Measurements from ENCODE around the gene IL18. TPM values are rescaled to one million over a fixed set of nuclear protein-coding genes. Genes with fewer than 3 reads are reported as not detected.

The IL18 gene
- total RNA-seq, 2 donors from 2014 or later, result 11.1 to 17.0 TPM

- Histone ChIP-seq H3K4me3 (no peak overlapping the region), H3K27ac (peak overlapping the region in 1 of 2 donors; percentile 1), H3K27me3 (no peaks in the 10 kb centered on the region), H3K9me3 (no peaks in the 10 kb centered on the region), H3K36me3 (no peaks in the 10 kb centered on the region), H3K4me1 (peaks cover 0 to 5% of the 10 kb centered on the region in 2 donors)
- no peak for TF ChIP-seq CTCF (IDR thresholded peaks at IDR 0.05)
- no peak for DNase-seq (ENCODE audit: low spot score)
These were observed 2.9 kb downstream of the IL18 start for GRCh38 chr11:112161012-112161411.

- Histone ChIP-seq H3K27ac (no peak overlapping the region), H3K36me3 (no peaks in the 10 kb centered on the region), H3K9me3 (no peaks in the 10 kb centered on the region), H3K4me3 (no peak overlapping the region), H3K27me3 (no peaks in the 10 kb centered on the region), H3K4me1 (peaks cover 0 to 5% of the 10 kb centered on the region in 2 donors)
- no peak for DNase-seq (ENCODE audit: low spot score)
- TF ChIP-seq CTCF (IDR thresholded peaks at IDR 0.05), result no peak
These were observed 3.6 kb downstream of the IL18 start for GRCh38 chr11:112160091-112160848.

- H3K27ac ChIP-seq, result no peak overlapping the region
- H3K4me3 ChIP-seq, result no peak overlapping the region
- no peak for DNase-seq (ENCODE audit: low spot score)
- no peaks in the 10 kb centered on the region for H3K9me3 ChIP-seq
- no peaks in the 10 kb centered on the region for H3K27me3 ChIP-seq
- H3K4me1 ChIP-seq, result peaks cover 0 to 5% of the 10 kb centered on the region in 2 donors
- TF ChIP-seq CTCF (IDR thresholded peaks at IDR 0.05), result no peak
- no peaks in the 10 kb centered on the region for H3K36me3 ChIP-seq
These were observed 4.5 kb downstream of the IL18 start for GRCh38 chr11:112159098-112160065.

- peaks cover 0 to 5% of the 10 kb centered on the region in 2 donors for H3K4me1 ChIP-seq
- no peaks in the 10 kb centered on the region for H3K36me3 ChIP-seq
- no peak overlapping the region for H3K4me3 ChIP-seq
- H3K27me3 ChIP-seq, result no peaks in the 10 kb centered on the region
- DNase-seq (ENCODE audit: low spot score), result no peak
- no peaks in the 10 kb centered on the region for H3K9me3 ChIP-seq
- TF ChIP-seq CTCF (IDR thresholded peaks at IDR 0.05), result no peak
- H3K27ac ChIP-seq, result peak overlapping the region; percentile 31 to 57
These were observed 6.7 kb downstream of the IL18 start for GRCh38 chr11:112156956-112157766.

- Histone ChIP-seq H3K4me1 (peaks cover 0 to 5% of the 10 kb centered on the region in 2 donors), H3K36me3 (no peaks in the 10 kb centered on the region), H3K4me3 (no peak overlapping the region), H3K9me3 (no peaks in the 10 kb centered on the region), H3K27ac (peak overlapping the region in 1 of 2 donors; percentile 57), H3K27me3 (no peaks in the 10 kb centered on the region)
- TF ChIP-seq CTCF (IDR thresholded peaks at IDR 0.05), result no peak
- no peak for DNase-seq (ENCODE audit: low spot score)
These were observed 7.5 kb downstream of the IL18 start for GRCh38 chr11:112156153-112156955.

Measured in right atrium auricular region (tissue), 2 donors.